ENCODE results near the gene MSH5. TPM values are rescaled to one million over a fixed set of nuclear protein-coding genes. Genes with fewer than 3 reads are reported as not detected.

MSH5 gene
- total and polyA plus RNA-seq, 9 of the 15 experiments (the other 6 are each of a cell fraction or from before 2014, with no cell fraction given): 12.5 to 104 (median 46.6) TPM

DNA sequence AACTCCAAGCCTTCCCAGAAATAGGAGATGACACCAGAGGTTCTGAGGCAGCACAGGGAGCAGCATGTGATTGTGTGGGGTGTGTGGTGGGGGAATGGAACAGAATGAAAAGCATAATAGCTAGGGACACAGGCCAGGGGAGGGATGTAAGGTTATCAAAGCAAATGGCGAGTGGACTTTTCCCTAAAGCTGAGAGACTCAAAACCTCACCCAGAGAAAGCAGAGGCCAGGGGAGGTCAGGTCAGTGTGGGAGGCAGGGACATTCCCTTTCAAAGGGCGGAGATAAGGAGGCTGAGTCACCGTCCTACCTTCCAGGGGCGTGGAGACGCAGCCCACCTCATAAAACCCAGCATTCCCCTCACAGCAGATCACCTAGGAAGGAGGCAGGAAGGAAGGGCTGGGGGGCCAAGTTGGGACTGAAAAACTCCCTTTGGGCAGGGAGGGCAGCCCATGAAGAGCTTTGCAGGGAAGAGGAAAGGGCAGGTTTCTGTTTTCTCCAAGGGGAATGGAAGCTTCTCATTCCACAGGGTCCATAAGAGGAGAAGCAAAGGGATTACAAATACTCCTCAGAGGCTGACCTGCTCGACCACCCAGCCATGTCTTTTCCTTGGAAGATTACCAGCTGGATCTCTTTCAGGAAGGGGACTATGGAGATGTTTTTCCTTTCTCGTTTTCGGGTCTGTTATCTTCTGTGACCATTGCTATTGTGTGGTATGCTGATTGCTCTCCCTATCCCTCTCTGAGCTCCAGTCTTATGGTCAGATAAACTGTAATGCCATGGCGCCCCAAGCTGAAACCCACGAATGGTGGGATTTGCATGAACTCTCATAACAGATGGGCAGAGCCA lies 49.4 kb upstream of the MSH5 start (continued):
- TF ChIP-seq, protein P1, sequence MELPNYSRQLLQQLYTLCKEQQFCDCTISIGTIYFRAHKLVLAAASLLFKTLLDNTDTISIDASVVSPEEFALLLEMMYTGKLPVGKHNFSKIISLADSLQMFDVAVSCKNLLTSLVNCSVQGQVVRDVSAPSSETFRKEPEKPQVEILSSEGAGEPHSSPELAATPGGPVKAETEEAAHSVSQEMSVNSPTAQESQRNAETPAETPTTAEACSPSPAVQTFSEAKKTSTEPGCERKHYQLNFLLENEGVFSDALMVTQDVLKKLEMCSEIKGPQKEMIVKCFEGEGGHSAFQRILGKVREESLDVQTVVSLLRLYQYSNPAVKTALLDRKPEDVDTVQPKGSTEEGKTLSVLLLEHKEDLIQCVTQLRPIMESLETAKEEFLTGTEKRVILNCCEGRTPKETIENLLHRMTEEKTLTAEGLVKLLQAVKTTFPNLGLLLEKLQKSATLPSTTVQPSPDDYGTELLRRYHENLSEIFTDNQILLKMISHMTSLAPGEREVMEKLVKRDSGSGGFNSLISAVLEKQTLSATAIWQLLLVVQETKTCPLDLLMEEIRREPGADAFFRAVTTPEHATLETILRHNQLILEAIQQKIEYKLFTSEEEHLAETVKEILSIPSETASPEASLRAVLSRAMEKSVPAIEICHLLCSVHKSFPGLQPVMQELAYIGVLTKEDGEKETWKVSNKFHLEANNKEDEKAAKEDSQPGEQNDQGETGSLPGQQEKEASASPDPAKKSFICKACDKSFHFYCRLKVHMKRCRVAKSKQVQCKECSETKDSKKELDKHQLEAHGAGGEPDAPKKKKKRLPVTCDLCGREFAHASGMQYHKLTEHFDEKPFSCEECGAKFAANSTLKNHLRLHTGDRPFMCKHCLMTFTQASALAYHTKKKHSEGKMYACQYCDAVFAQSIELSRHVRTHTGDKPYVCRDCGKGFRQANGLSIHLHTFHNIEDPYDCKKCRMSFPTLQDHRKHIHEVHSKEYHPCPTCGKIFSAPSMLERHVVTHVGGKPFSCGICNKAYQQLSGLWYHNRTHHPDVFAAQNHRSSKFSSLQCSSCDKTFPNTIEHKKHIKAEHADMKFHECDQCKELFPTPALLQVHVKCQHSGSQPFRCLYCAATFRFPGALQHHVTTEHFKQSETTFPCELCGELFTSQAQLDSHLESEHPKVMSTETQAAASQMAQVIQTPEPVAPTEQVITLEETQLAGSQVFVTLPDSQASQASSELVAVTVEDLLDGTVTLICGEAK (IDR thresholded peaks at IDR 0.05): peak; percentile 34; the same call in 1 of the 2 replicates
- TF ChIP-seq, protein P1 (CRISPR knock-in tag; IDR thresholded peaks at IDR 0.05): no peak
- TF ChIP-seq TAF1 (IDR thresholded peaks at IDR 0.05; ENCODE audit: control insufficient read depth, extremely low read depth, insufficient read depth, low read length, severe bottlenecking) (peak; percentile 40), GTF2F1 (IDR thresholded peaks at IDR 0.05; ENCODE audit: low read depth, low read length) (no peak), ESRRA (IDR thresholded peaks at IDR 0.05; ENCODE audit: borderline replicate concordance, low read depth) (peak; percentile 88), ZNF282 (CRISPR knock-in tag; IDR thresholded peaks at IDR 0.05) (no peak), SMC3 (conservative IDR thresholded peaks at IDR 0.05; ENCODE audit: insufficient read depth, low read depth, low read length) (peak; percentile 5; the same call in 1 of the 2 replicates), ZNF583 (CRISPR knock-in tag; IDR thresholded peaks at IDR 0.05) (peak; percentile 71), TEAD1 (CRISPR knock-in tag; IDR thresholded peaks at IDR 0.05) (peak in 1 of 2 experiments; percentile 88; a peak in 3 of 4 replicates)
- TF ChIP-seq, protein P2, sequence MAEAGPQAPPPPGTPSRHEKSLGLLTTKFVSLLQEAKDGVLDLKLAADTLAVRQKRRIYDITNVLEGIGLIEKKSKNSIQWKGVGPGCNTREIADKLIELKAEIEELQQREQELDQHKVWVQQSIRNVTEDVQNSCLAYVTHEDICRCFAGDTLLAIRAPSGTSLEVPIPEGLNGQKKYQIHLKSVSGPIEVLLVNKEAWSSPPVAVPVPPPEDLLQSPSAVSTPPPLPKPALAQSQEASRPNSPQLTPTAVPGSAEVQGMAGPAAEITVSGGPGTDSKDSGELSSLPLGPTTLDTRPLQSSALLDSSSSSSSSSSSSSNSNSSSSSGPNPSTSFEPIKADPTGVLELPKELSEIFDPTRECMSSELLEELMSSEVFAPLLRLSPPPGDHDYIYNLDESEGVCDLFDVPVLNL (CRISPR knock-in tag; IDR thresholded peaks at IDR 0.05; ENCODE audit: low read depth): 0 out of 2 replicates have a peak, but pooled peaks have one; percentile 19
- TF ChIP-seq, protein P3, sequence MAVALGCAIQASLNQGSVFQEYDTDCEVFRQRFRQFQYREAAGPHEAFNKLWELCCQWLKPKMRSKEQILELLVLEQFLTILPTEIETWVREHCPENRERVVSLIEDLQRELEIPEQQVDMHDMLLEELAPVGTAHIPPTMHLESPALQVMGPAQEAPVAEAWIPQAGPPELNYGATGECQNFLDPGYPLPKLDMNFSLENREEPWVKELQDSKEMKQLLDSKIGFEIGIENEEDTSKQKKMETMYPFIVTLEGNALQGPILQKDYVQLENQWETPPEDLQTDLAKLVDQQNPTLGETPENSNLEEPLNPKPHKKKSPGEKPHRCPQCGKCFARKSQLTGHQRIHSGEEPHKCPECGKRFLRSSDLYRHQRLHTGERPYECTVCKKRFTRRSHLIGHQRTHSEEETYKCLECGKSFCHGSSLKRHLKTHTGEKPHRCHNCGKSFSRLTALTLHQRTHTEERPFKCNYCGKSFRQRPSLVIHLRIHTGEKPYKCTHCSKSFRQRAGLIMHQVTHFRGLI (CRISPR knock-in tag; IDR thresholded peaks at IDR 0.05): no peak
- TF ChIP-seq, protein P4, sequence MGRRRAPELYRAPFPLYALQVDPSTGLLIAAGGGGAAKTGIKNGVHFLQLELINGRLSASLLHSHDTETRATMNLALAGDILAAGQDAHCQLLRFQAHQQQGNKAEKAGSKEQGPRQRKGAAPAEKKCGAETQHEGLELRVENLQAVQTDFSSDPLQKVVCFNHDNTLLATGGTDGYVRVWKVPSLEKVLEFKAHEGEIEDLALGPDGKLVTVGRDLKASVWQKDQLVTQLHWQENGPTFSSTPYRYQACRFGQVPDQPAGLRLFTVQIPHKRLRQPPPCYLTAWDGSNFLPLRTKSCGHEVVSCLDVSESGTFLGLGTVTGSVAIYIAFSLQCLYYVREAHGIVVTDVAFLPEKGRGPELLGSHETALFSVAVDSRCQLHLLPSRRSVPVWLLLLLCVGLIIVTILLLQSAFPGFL (CRISPR knock-in tag; IDR thresholded peaks at IDR 0.05): 0 out of 2 replicates have a peak, but pooled peaks have one; percentile 27
